Measurements from ENCODE around the gene ETDA.
"Not testable (repeated sequence)": the region's sequence is repeated elsewhere in the genome, so short reads cannot be mapped to it uniquely, and the experiment has no call there.

Gene ETDA

DNA sequence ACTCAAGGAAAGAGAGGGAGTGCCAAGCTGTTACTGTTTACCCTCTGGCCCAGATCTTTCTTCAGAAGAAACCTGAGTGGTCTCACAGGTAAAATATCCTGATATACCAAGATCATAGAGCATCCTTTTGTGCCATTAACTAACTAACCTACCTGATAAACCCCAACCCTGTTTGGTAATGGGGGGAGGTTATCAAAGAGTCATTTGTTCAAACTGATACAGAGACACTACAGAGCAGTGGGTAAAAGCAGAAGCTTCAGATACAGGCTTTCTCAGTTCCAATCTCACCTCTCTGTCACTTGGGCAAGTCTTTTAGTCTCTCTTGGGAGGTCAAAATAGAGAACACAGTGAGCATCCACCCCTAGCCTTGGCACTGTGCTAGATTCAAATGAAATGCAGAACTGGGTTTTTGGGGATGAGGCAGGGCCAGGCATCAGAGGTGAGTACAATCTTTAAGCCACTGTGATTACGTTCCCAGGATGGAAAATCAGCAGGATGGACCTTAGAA lies at the start of gene ETDA:
Gene ETDA, plus strand, starts transcription at position 51 of the 508 bp plus-strand sequence. CDS start 1,216 bp downstream, outside the sequence.
- TF ChIP-seq, protein P1, sequence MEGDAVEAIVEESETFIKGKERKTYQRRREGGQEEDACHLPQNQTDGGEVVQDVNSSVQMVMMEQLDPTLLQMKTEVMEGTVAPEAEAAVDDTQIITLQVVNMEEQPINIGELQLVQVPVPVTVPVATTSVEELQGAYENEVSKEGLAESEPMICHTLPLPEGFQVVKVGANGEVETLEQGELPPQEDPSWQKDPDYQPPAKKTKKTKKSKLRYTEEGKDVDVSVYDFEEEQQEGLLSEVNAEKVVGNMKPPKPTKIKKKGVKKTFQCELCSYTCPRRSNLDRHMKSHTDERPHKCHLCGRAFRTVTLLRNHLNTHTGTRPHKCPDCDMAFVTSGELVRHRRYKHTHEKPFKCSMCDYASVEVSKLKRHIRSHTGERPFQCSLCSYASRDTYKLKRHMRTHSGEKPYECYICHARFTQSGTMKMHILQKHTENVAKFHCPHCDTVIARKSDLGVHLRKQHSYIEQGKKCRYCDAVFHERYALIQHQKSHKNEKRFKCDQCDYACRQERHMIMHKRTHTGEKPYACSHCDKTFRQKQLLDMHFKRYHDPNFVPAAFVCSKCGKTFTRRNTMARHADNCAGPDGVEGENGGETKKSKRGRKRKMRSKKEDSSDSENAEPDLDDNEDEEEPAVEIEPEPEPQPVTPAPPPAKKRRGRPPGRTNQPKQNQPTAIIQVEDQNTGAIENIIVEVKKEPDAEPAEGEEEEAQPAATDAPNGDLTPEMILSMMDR (IDR thresholded peaks at IDR 0.05): not testable (repeated sequence)

DNA sequence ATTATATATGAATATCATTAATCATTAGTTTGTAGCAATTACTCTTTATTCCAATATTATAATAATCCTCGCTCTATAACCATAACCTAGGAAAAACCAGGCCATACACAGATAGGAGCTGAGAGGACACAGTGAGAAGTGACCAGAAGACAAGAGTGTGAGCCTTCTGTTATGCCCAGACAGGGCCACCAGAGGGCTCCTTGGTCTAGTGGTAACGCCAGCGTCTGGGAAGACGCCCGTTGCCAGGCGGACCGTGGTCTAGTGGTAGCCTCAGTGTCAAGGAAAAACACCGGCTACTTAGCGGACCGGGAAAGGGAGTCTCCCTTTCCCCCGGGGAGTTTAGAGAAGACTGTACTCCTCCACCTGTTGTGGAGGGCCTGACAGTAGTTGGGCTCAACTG lies 45.4 kb upstream of the ETDA start:
- TF ChIP-seq, protein P1 (IDR thresholded peaks at IDR 0.05): peak; percentile 53

DNA sequence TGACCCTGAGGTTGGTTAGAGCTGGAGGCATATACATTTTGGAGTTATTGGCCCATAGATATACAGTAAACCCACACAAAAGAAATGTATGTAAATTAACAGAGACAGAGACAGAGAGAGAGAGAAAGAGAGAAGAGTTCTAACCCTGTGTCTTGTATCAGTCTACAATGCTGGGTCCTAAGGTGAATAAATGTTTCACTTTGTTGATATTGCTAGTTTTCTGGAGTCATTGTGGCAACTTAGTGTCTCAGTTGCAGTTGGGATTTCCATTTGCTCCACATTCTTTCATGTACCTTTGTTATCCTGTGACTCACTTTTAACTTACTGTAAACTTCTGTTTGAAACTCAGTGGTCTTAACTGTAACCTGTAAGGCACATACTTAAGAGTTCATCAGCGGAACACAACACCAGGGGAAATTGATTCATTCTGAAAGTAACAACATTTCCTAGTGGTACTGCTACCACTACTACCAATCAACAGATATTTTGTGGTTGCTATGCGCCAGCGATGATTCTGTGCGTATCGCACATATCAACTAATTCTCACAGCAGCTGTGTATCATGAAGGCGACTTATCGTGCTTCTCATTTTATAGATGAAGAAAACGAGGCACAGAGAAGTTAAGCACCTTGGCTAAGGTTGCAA lies 38.5 kb upstream of the ETDA start:
- TF ChIP-seq, protein P1 (IDR thresholded peaks at IDR 0.05): no peak

DNA sequence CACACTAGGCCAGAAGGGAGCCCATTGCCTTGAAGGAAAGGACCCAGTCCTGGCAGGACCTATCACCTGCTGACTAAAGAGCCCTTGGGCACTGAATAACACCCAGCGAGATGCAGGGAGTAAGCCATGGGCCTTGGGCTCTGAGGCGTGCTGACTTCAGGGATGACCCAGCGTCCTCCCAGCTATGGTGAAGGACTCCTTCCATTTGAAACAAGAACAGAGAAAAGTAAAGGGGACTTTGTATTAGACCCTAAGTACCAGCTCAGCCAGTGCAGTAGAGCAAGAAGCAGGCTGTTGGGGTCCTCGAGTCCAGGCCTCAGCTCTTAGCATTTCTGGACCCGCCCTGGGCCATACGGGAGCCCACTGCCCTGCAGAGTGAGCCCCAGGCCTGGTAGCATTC lies 5.1 kb downstream of the ETDA start:
- TF ChIP-seq, protein P1 (IDR thresholded peaks at IDR 0.05): no peak

DNA sequence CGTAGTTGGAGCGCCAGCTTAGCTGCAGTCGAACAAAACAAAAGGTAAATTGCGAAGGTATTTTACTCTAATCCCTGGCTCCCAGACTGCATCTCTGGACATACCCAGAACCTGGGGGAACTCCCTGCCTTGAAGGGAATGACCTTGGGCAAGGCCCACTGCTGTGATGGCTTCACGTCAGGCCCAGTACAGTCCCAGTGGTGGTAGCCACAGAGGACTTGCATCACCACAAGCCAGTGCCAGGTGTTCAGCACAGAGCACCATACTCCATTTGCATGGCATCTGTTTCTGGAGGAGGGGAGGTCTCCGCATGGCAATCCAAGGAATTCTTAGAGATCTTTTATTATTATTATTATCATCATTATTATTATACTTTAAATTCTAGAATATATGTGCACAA lies 5.6 kb downstream of the ETDA start:
- TF ChIP-seq, protein P1 (IDR thresholded peaks at IDR 0.05): no peak

DNA sequence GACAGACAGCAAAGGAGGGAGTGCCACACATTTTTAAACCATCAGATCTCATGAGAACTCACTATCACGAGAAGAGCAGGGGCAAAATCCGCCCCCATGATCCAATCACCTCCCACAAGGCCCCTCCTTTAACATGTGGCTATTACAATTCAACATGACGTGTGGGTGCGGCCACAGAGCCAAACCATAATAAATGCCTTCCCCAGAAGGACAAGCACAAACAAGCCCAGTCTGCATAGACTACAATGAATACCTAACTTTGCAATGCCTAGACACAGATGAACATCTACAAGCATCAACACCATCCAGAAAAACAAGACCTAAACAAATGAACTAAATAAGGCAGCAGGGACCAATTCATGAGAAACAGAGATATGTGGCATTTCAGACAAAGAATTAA lies 12.3 kb downstream of the ETDA start:
- TF ChIP-seq, protein P1 (IDR thresholded peaks at IDR 0.05): no peak

DNA sequence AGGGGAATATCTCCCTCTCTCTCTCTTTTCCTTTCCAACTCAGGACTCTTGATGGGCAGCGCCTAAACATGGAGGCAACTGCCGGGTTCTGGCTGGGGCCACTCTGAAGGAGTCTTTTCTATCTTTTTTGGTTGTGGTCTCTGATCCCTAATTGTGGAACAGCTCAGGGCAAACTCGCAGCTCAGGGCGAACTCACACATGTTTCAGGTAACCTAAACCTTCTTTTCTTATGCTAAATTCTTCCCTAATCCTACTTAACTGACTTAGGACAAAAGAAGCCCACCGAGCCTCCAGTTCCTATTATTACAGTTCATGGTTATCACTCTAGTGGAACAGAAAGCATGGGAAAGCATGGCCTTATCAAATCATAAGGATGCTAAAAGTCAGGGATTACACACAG lies 21.3 kb downstream of the ETDA start:
- TF ChIP-seq, protein P1 (IDR thresholded peaks at IDR 0.05): no peak

All from LNCAP (cell line).